Globus pallidus (tissue), 1 donor: ENCODE data around the gene COX19.
A peak's percentile ranks its signal among the peaks of the same experiment; 100 is the strongest.

ENCODE experiments used
- DNase-seq: peaks from one replicate; pipeline ENCODE4 v3.0.0-alpha.2; 2015; ENCODE audit warnings: low spot score

COX19 gene, protein sequence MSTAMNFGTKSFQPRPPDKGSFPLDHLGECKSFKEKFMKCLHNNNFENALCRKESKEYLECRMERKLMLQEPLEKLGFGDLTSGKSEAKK

DNA sequence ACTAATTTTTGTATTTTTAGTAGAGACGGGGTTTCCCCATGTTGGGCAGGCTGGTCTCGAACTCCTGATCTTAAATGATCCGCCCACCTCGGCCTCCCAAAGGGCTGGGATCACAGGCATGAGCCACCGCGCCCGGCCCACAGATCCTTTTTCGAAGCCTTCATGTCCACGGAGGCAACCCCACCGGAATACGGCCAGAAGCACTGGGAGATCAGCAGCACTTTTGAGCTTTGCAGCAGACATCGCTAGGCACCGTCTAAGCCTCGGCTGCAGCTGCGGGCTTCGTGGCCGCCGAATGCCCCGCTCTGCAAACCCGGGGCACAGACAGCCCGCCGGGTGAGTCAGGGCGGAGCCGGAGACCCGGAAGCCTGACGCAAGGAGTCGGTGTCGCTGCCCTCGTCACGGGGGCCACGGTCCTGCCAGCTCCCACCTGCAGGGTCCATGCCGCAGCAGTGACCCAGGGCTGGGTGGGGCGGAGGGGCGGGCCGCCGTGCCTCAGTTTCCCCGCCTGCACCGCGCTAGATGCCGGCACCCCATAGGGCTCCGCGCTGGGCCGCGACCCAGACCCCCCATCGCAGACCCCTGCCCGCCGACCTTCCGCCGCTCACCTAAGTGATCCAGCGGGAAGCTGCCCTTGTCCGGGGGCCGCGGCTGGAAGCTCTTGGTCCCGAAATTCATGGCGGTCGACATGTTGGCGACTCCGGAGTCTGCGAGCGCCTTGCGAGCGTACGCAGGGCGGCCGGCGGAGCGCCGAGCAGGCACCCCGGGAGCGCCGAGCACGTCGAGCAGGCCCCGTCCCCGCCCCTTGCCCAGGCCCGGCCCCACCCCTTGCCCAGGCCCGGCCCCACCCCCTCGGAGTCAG is at the start of gene COX19:
Gene COX19, minus strand, starts transcription at position 730 of the 862 bp plus-strand sequence. Its CDS starts 40 bp downstream, at position 690.
- peak; percentile 77 for DNase-seq

GRCh38 chr7:1024331-1024841 is 49.0 kb upstream of the COX19 start:
- no peak for DNase-seq

DNA sequence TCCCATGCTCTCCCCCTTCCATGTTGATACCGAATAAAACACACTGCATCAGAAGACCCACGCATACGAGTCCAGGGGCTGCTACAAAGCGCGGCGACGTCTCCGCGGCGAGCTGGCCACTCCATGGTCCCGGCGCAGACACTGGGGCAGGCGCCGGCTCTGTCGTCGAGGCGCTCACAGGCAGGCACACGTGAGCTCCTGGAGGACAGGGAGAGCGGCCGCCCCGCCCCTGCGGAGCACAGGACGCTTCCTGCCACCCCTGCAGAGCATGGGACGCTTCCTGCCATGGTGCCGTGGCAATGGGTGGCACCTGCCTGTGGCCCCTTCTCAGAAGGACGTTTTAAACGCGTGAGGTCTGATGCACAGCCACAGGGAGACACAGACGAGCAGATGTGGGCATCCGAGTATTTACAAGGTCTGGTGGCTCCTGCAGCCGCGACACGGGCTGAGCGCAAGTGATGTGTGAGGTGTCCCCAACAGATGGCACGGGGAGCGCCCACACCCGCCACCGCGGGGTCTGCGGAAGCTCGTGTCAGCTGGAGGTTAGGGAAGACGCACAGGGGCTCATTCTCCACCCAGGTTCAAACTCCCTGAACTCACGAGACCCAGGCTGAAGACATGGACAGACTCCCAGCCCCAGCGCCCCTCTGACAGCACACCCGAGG is 47.6 kb upstream of the COX19 start:
- DNase-seq, result no peak

- no peak for DNase-seq
These were observed 47.0 kb upstream of the COX19 start for GRCh38 chr7:1022356-1022755.

DNA sequence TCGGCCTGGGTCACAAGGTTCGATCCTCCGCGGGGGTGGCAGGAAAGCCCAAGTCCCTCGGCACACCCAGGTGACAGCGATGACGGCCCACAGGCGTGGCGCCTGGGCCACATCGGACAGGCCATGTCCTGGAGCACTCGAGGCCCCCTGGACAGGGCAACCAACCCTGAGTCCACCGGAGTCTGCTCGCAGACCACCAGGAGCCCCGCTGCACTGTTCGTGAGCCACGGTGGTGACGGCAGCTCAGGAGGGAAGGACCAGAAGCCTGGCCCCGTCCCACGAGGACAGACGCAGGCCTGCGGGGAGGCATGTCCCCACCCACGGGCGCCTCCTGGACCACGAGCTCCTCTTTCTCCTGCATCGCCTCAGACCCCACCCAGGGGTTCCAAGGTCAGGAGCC is 46.6 kb upstream of the COX19 start:
- no peak for DNase-seq

GRCh38 chr7:1021366-1021765 is 46.0 kb upstream of the COX19 start:
- DNase-seq, result no peak

DNA sequence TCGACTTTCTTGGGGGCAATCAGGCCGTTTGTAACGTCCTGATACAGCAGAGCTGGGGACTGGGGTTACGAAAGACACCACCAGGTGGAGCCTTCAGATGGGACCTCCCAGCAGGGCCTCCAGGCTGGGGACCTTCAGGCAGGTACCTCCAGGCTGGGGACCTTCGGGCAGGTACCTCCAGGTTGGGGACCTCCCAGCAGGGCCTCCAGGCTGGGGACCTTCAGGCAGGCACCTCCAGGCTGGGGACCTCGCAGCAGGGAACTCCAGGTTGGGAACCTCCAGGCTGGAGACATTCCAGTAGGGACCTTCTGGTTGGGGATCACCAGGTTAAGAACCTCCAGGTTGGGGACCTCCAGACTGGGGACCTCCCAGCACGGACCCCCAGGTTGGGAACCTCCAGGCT is 45.5 kb upstream of the COX19 start:
- no peak for DNase-seq

GRCh38 chr7:1019789-1020610 is 44.7 kb upstream of the COX19 start:
- DNase-seq, result no peak

DNA sequence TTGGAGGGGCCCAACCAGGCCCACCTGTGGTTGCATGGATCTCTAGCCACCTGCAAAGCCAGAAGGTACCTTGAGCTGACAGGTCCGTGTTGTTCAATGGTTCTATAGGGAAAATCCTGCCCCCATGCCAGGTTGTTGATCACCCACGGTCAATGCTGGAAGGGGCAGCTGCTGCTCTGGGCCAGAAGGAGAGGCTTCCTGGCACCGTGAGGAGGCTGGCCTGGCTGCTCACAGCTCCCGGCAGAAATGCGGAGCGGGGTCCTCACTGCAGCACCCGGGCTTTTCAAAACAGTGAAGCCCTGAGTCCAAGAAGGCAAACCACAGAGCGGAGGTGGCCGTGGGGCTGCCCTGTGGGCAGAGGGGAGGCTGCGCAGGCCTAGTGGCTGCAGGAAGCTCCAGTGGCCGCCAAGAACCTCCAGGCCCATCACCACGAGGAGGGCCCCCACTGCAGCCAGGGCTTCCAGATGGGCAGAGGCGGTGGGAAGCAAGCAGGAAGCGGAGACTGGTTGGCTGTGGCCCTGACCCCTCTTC is 44.0 kb upstream of the COX19 start:
- no peak for DNase-seq

GRCh38 chr7:1018334-1018695 is 43.0 kb upstream of the COX19 start:
- DNase-seq, result no peak

- no peak for DNase-seq
These were observed 42.4 kb upstream of the COX19 start for GRCh38 chr7:1017586-1018333.

DNA sequence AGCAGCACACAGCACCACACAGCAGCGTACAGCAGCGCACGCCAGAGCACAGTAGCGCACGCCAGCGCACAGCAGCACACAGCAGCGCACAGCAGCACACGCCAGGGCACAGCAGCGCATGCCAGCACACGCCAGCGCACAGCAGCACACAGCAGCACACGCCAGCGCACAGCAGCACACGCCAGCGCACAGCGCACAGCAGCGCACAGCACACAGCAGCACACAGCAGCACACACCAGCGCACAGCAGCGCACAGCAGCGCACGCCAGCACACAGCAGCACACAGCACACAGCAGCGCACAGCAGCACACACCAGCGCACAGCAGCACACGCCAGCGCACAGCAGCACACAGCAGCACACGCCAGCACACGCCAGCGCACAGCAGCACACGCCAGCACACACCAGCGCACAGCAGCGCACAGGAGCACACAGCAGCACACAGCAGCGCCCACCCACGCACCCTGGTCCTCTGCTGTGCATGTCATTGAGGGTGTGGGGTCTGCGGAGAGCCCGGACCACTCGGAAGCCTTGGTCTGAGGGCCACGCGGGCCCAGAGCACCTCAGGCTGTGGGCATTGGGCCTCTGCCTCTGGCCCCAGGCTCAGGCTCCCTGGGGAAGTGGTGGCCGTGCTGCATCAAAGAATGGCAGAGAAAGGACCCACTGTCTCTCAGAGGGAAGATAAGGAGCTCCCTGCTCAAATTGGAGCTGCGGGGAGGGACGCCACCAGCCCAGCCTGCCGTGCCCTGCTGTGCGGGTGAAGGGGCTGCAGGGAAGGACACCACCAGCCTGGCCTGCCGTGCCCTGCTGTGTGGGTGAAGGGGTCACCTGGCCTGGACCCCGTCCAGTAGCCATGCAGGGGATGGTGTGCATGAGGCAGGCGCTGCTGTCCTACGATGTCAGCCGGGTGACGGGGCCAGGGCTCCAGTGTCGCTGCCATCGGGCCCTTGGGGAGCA is 41.5 kb upstream of the COX19 start:
- DNase-seq, result no peak

- DNase-seq, result no peak
These were observed 40.1 kb upstream of the COX19 start for GRCh38 chr7:1015196-1016121.

- DNase-seq, result no peak
These were observed 39.3 kb upstream of the COX19 start for GRCh38 chr7:1014681-1015080.

- DNase-seq, result no peak
These were observed 38.2 kb upstream of the COX19 start for GRCh38 chr7:1013581-1013980.

- DNase-seq, result no peak
These were observed 37.4 kb upstream of the COX19 start for GRCh38 chr7:1012716-1013095.

DNA sequence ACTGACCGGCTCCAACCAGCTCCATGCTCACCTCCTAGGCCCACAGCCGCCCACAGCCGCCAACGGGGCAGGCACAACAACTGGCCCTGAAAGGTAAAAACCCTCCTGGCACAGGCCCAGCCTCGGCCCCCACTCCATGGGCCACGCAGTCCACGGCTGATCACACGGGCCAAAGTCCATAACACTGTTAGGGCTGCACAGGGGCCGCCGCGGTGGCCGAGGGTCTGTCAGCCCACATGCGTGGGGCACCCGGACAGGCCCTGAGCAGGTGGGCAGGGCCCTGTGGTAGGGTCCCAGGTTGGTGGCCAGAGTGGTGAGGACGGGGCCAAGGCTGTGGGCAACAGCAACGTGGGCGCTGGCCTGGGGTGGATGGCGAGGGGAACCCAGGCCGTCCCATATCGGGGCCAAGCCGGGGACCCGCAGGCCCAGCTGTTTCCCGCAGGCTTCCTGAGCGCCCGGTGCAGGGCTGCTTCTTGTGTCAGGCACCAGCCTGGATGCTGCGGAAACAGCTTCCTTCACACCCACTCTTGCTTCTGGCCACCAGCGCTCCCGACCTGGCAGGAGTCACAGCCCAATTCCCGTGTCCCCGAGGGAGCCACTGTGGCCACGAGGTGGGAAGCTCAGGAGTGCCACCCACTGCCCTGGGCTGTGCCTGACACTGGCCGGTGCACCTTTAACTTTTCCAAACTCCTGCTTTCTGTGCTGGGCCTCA is 36.8 kb upstream of the COX19 start:
- DNase-seq, result no peak

DNA sequence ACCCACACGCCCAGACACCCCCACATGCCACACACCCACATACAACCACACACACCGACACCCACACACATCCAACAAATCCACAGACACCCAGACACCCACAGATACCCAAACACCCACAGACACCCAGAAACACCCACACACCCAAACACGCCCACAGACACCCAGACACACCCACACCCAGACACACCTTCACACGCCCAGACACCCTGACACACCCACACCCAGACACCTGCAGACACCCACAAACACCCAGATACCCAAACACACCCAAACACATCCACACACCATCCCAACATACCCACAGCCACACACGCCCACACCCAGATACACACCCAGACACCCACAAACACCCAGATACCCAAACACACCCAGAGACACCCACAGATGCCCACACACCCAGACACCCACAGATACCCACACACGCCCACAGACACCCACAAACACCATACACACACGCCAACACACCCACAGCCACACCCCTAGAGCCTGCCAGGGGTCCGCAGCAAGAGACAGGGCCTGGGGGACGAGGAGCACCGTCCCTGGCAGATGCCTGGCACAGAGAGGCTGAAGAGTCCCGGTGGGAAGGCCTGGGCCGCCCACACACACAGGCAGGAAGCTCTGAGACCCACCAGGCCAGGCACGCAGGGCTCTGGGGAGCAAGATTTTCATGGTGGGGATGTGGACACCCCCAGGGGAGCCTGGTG is 36.1 kb upstream of the COX19 start:
- DNase-seq, result no peak
